Endothelial cell of umbilical vein (primary cell): ENCODE measurements around the gene LUC7L2. TPM values are rescaled to one million over a fixed set of nuclear protein-coding genes. Genes with fewer than 3 reads are reported as not detected.

ENCODE experiments used
- BruUV-seq: library from RNA; stranded (reverse); fragments of 400-500 nt; replicated peaks from 2 replicates; lab custom pipeline; 2021; lab: Mats Ljungman, UMichigan
- CTCF ChIA-PET: fragments of 300-600, 350-600 bp; sonication (Branson Sonifier 250); formaldehyde crosslinking; loops from one replicate; lab custom pipeline; 2021; ENCODE audit warnings: antibody characterized with exemption, inconsistent platforms; lab: Charles Lee
- POLR2A ChIA-PET: fragments of 300-600, 350-600 bp; sonication (Branson Sonifier 250); formaldehyde crosslinking; loops from one replicate; lab custom pipeline; 2021; ENCODE audit warnings: antibody characterized with exemption, inconsistent platforms; lab: Charles Lee
- DNase-seq: peaks from one replicate; pipeline ENCODE4 v3.0.0-alpha.2; 2011; ENCODE audit warnings: low read depth, low spot score
- FAIRE-seq: peaks from 2 replicates; lab custom pipeline; 2011; peaks lifted over from hg19 to GRCh38; lab: Jason Lieb, UNC
- H2AFZ ChIP-seq: 2 replicates; pipeline ENCODE4 v1.6.0; 2012; ENCODE audit warnings: low read depth, low read length, control low read depth, inconsistent platforms
- H3K27ac ChIP-seq: 2 replicates; pipeline ENCODE4 v1.5.1; 2011; ENCODE audit warnings: low read depth, mild to moderate bottlenecking, control low read depth, low read length, moderate library complexity; ENCODE audit not compliant: insufficient read depth
- H3K27me3 ChIP-seq, 2 experiments: 2 replicates each; pipeline versions ENCODE4 v1.6.0 to v1.6.1; 2011; ENCODE audit warnings: low read length in 2 of 2, mixed read lengths in 1 of 2; ENCODE audit not compliant: control insufficient read depth in 2 of 2, insufficient read depth in 2 of 2
- H3K36me3 ChIP-seq, 2 experiments: 2 replicates in 1 of 2; 3 replicates in 1 of 2; pipeline ENCODE4 v1.5.1; 2011; ENCODE audit warnings: low read length in 2 of 2, mild to moderate bottlenecking in 1 of 2, moderate library complexity in 1 of 2; ENCODE audit not compliant: control insufficient read depth in 2 of 2, insufficient read depth in 2 of 2; ENCODE audit errors: extremely low read depth in 1 of 2
- H3K4me1 ChIP-seq: 3 replicates; pipeline ENCODE4 v1.5.1; 2011; ENCODE audit warnings: mild to moderate bottlenecking, low read length; ENCODE audit not compliant: control insufficient read depth, insufficient read depth; ENCODE audit errors: extremely low read depth
- H3K4me2 ChIP-seq: 2 replicates; pipeline ENCODE4 v1.6.1; 2011; ENCODE audit warnings: low read length, control low read depth, mixed read lengths; ENCODE audit not compliant: insufficient read depth
- H3K4me3 ChIP-seq, 3 experiments: fragments of 200-600 bp in 1 of 3; sonication (generic), shearing (Covaris generic) in 1 of 3; replicated peaks in 1 of 3; 2 replicates each; pipeline ENCODE4 v1.5.1; 2011 to 2016; ENCODE audit warnings: control low read depth in 3 of 3, low read length in 3 of 3, mild to moderate bottlenecking in 2 of 3, inconsistent platforms in 1 of 3, low read depth in 1 of 3, moderate library complexity in 1 of 3; ENCODE audit not compliant: insufficient read depth in 1 of 3
- H3K79me2 ChIP-seq: 2 replicates; pipeline ENCODE4 v1.6.0; 2012; ENCODE audit warnings: low read length, inconsistent platforms; ENCODE audit not compliant: control insufficient read depth, insufficient read depth
- H3K9ac ChIP-seq: replicated peaks from 2 replicates; pipeline ENCODE3; 2011; ENCODE audit warnings: low read length, control low read depth; ENCODE audit not compliant: insufficient read depth; ENCODE audit errors: extremely low read depth
- H3K9me1 ChIP-seq: replicated peaks from 3 replicates; pipeline ENCODE4 v1.6.0; 2011; ENCODE audit warnings: mild to moderate bottlenecking, low read length; ENCODE audit not compliant: control insufficient read depth, insufficient read depth; ENCODE audit errors: extremely low read depth
- H3K9me3 ChIP-seq: replicated peaks from 2 replicates; pipeline ENCODE4 v1.5.1; 2012; ENCODE audit warnings: low read length, inconsistent platforms; ENCODE audit not compliant: control insufficient read depth, insufficient read depth
- H4K20me1 ChIP-seq: replicated peaks from 2 replicates; pipeline ENCODE3; 2011; ENCODE audit warnings: mild to moderate bottlenecking, low read length; ENCODE audit not compliant: control insufficient read depth, insufficient read depth; ENCODE audit errors: extremely low read depth
- EZH2 ChIP-seq: IDR thresholded peaks from 2 replicates; pipeline ENCODE4 v1.6.1; 2012; ENCODE audit warnings: borderline replicate concordance, low read depth, mild to moderate bottlenecking, moderate library complexity, low read length, inconsistent platforms; ENCODE audit not compliant: severe bottlenecking
- FOS ChIP-seq: IDR thresholded peaks from 2 replicates; pipeline ENCODE4 v1.6.1; 2011; ENCODE audit warnings: mild to moderate bottlenecking, low read length, moderate library complexity, borderline replicate concordance; ENCODE audit not compliant: insufficient read depth
- GATA2 ChIP-seq: IDR thresholded peaks from 2 replicates; pipeline ENCODE4 v1.7.0; 2011; ENCODE audit warnings: low read depth, mild to moderate bottlenecking, moderate library complexity, mixed read lengths, low read length; ENCODE audit not compliant: insufficient read length, insufficient read depth
- JUN ChIP-seq: IDR thresholded peaks from 2 replicates; pipeline ENCODE4 v1.6.1; 2011; ENCODE audit warnings: borderline replicate concordance, low read depth; ENCODE audit not compliant: insufficient read length, insufficient read depth
- MYC ChIP-seq: IDR thresholded peaks from one replicate; pipeline ENCODE4 v1.6.1; 2011; ENCODE audit warnings: mild to moderate bottlenecking, low read depth, low read length
- POLR2A ChIP-seq: IDR thresholded peaks from 2 replicates; pipeline ENCODE4 v1.6.1; 2012; ENCODE audit warnings: low read depth, mild to moderate bottlenecking, control low read depth, low read length
- POLR2AphosphoS5 ChIP-seq: IDR thresholded peaks from 2 replicates; pipeline ENCODE4 v1.6.1; 2012; ENCODE audit warnings: low read depth, mild to moderate bottlenecking, control low read depth, low read length, moderate library complexity; ENCODE audit not compliant: insufficient read depth
- dilution Hi-C: fragments of 300-500 bp; cut with MboI; formaldehyde crosslinking; loops from one replicate; pipeline ENCODE4 v1.15.0; 2019; ENCODE audit warnings: low sequenced_read_pairs; ENCODE audit not compliant: extremely low pct_ligation_motif_present
- intact Hi-C: fragments of 100-400 bp; cut with micrococcal nuclease; formaldehyde crosslinking; loops from one replicate; pipeline ENCODE4 v1.10.0; 2022
- polyA plus RNA-seq, 4 experiments: library from polyadenylated mRNA; depleted of rRNA in 3 of 4; stranded (reverse) in 3 of 4; unstranded in 1 of 4; fragments of >200 nt; gene quantifications; 2 replicates each; pipeline versions ENCODE4 v1.2.1 to v1.2.3, GENCODE V29; 2011 to 2012; ENCODE audit warnings: missing spikeins in 1 of 4
- total RNA-seq: library from RNA; stranded (reverse); gene quantifications from 2 replicates; pipeline ENCODE4 v1.2.3, GENCODE V29; 2021
- TF ChIP-seq, protein P1 (sequence below): IDR thresholded peaks from 2 replicates; pipeline ENCODE4 v1.6.1; 2011; ENCODE audit not compliant: insufficient read depth, insufficient read length

Gene LUC7L2
- total and polyA plus RNA-seq, 2 donors (not counting 3 experiments of a cell fraction or from before 2014, with no cell fraction given), result 28.0 to 85.8 TPM

DNA sequence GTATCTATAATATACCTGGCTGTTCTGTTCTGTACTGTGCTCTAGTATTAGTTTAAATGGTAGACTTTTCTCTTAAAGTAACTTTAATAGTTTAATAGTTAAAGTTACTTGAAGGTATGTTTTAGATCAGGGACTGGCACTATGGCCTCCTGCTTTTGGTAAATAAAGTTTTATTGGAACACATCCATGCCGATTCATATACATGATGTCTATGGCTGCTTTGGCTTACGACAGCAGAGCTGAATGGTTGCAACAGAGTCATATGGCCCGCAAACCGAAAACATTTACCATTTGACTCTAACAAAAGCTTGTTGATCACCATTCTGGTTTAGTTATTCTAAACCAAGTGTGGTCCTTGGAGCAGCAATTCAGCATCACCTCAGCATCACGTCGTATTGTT lies 6.7 kb downstream of the LUC7L2 start:
- H3K9ac ChIP-seq, result no peak overlapping the region
- peaks cover 100% of the 10 kb centered on the region for H3K79me2 ChIP-seq
- dilution Hi-C loops (no loop called here), intact Hi-C loops (loop anchor here (10.0 kb wide), 1 partner anchor 678 kb away; no protein-coding TSS in a partner anchor)
- no peak overlapping the region for H3K4me2 ChIP-seq
- H3K4me3 ChIP-seq, result no peak overlapping the region
- H4K20me1 ChIP-seq, result peaks cover 16% of the 10 kb centered on the region
- peaks cover 2% of the 10 kb centered on the region for H3K9me1 ChIP-seq
- FAIRE-seq (no peak), DNase-seq (no peak)
- H3K36me3 ChIP-seq, result peaks cover 6% of the 10 kb centered on the region in 2 experiments
- ChIA-PET CTCF (interaction anchor here (1.9 kb wide), 1 partner anchor 10 kb away, joined by 5 read pairs; no protein-coding TSS in a partner anchor), POLR2A (no interaction called here)
- TF ChIP-seq JUN (no peak), EZH2 (no peak), MYC (no peak), GATA2 (no peak), POLR2AphosphoS5 (no peak), FOS (no peak), POLR2A (no peak)
- TF ChIP-seq, protein P1, sequence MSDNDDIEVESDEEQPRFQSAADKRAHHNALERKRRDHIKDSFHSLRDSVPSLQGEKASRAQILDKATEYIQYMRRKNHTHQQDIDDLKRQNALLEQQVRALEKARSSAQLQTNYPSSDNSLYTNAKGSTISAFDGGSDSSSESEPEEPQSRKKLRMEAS, result no peak
- no peaks in the 10 kb centered on the region for H3K9me3 ChIP-seq
- H3K27me3 ChIP-seq, result no peaks in the 10 kb centered on the region
- H3K4me1 ChIP-seq, result peaks cover 13% of the 10 kb centered on the region
- no peak overlapping the region for H2AFZ ChIP-seq
- no TSS peak for BruUV-seq
- no peak overlapping the region for H3K27ac ChIP-seq
